ENCODE data around the gene DGKI.

GRCh38 chr7:137652721-137653120 lies 194.1 kb downstream of the DGKI start:
- TF ChIP-seq, protein P1, sequence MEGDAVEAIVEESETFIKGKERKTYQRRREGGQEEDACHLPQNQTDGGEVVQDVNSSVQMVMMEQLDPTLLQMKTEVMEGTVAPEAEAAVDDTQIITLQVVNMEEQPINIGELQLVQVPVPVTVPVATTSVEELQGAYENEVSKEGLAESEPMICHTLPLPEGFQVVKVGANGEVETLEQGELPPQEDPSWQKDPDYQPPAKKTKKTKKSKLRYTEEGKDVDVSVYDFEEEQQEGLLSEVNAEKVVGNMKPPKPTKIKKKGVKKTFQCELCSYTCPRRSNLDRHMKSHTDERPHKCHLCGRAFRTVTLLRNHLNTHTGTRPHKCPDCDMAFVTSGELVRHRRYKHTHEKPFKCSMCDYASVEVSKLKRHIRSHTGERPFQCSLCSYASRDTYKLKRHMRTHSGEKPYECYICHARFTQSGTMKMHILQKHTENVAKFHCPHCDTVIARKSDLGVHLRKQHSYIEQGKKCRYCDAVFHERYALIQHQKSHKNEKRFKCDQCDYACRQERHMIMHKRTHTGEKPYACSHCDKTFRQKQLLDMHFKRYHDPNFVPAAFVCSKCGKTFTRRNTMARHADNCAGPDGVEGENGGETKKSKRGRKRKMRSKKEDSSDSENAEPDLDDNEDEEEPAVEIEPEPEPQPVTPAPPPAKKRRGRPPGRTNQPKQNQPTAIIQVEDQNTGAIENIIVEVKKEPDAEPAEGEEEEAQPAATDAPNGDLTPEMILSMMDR (IDR thresholded peaks at IDR 0.05): no peak
- TF ChIP-seq POLR2AphosphoS5 (IDR thresholded peaks at IDR 0.05): no peak
- TF ChIP-seq POLR2A (IDR thresholded peaks at IDR 0.05): no peak

All from suprapubic skin (tissue), 4 donors.